H1 (cell line): ENCODE results near the gene KIAA1328. TPM values are rescaled to one million over a fixed set of nuclear protein-coding genes. Genes with fewer than 3 reads are reported as not detected.

Experiments
- CTCF ChIA-PET: fragments of 300-600 bp; sonication (Branson Sonifier 250); formaldehyde crosslinking; loops from one replicate; lab custom pipeline; 2021; ENCODE audit not compliant: partially characterized antibody; lab: Charles Lee
- POLR2A ChIA-PET: fragments of 300-600 bp; sonication (Branson Sonifier 250); formaldehyde crosslinking; loops from one replicate; lab custom pipeline; 2021; ENCODE audit warnings: inconsistent platforms; ENCODE audit not compliant: partially characterized antibody; lab: Charles Lee
- DNase-seq, 2 experiments: peaks; one replicate each; pipeline versions ENCODE4 v3.0.0 to v3.0.0-alpha.2; 2010 to 2022; ENCODE audit warnings: low spot score in 2 of 2, low read depth in 1 of 2, mixed read lengths in 1 of 2
- FAIRE-seq: peaks from 2 replicates; lab custom pipeline; 2011; peaks lifted over from hg19 to GRCh38; lab: Jason Lieb, UNC
- H2AFZ ChIP-seq: 2 replicates; pipeline ENCODE4 v1.8.1; 2012; ENCODE audit warnings: low read length, inconsistent platforms
- H2AK5ac ChIP-seq: 2 replicates; pipeline ENCODE4 v1.6.1; 2013; ENCODE audit warnings: low read depth, low read length
- H2BK120ac ChIP-seq: replicated peaks from 2 replicates; pipeline ENCODE3; 2013; ENCODE audit warnings: low read depth, low read length, inconsistent platforms
- H2BK12ac ChIP-seq: 2 replicates; pipeline ENCODE4 v1.6.1; 2013; ENCODE audit warnings: low read depth, low read length
- H2BK15ac ChIP-seq: 2 replicates; pipeline ENCODE4 v1.6.1; 2013; ENCODE audit warnings: low read length
- H2BK20ac ChIP-seq: 2 replicates; pipeline ENCODE4 v1.6.1; 2013; ENCODE audit warnings: low read length
- H2BK5ac ChIP-seq: 2 replicates; pipeline ENCODE4 v1.6.1; 2013; ENCODE audit warnings: low read depth, low read length
- H3K14ac ChIP-seq: 2 replicates; pipeline ENCODE4 v1.6.1; 2013; ENCODE audit warnings: inconsistent platforms; ENCODE audit not compliant: insufficient read length
- H3K18ac ChIP-seq: 2 replicates; pipeline ENCODE4 v1.6.1; 2013; ENCODE audit warnings: low read length; ENCODE audit errors: extremely low read depth
- H3K23ac ChIP-seq: 2 replicates; pipeline ENCODE4 v1.6.1; 2013; ENCODE audit warnings: inconsistent platforms; ENCODE audit not compliant: insufficient read length
- H3K23me2 ChIP-seq: 2 replicates; pipeline ENCODE4 v1.6.1; 2013; ENCODE audit warnings: low read depth, low read length
- H3K27ac ChIP-seq: 2 replicates; pipeline ENCODE4 v1.6.1; 2011; ENCODE audit warnings: low read depth, low read length, inconsistent platforms
- H3K27me3 ChIP-seq, 4 experiments: replicated peaks in 1 of 4; 1 replicate in 1 of 4; 2 replicates in 3 of 4; pipeline versions ENCODE4 v1.6.1 to v1.8.1; 2011 to 2013; ENCODE audit warnings: low read length in 3 of 4, mild to moderate bottlenecking in 3 of 4, inconsistent platforms in 2 of 4, mixed read lengths in 2 of 4, moderate library complexity in 1 of 4; ENCODE audit not compliant: control insufficient read depth in 3 of 4, insufficient read depth in 3 of 4; ENCODE audit errors: extremely low read depth in 1 of 4
- H3K36me3 ChIP-seq, 4 experiments: 2 replicates each; pipeline versions ENCODE4 v1.6.1 to v1.8.1; 2011 to 2013; ENCODE audit warnings: mild to moderate bottlenecking in 4 of 4, low read length in 3 of 4, moderate library complexity in 2 of 4, control low read depth in 1 of 4, inconsistent platforms in 1 of 4; ENCODE audit not compliant: insufficient read depth in 4 of 4, control insufficient read depth in 2 of 4
- H3K4ac ChIP-seq: replicated peaks from 2 replicates; pipeline ENCODE3; 2013; ENCODE audit warnings: low read length, low read depth, mixed read lengths, inconsistent platforms; ENCODE audit not compliant: insufficient read length
- H3K4me1 ChIP-seq, 4 experiments: replicated peaks in 1 of 4; 1 replicate in 1 of 4; 2 replicates in 3 of 4; pipeline versions ENCODE4 v1.6.1 to v1.8.1; 2011 to 2013; ENCODE audit warnings: low read length in 3 of 4, inconsistent platforms in 2 of 4, mixed read lengths in 1 of 4; ENCODE audit not compliant: insufficient read depth in 4 of 4, control insufficient read depth in 3 of 4
- H3K4me2 ChIP-seq, 2 experiments: 2 replicates each; pipeline versions ENCODE4 v1.6.1 to v1.8.1; 2011 to 2013; ENCODE audit warnings: low read depth in 2 of 2, low read length in 2 of 2, control low read depth in 1 of 2, inconsistent platforms in 1 of 2, mild to moderate bottlenecking in 1 of 2; ENCODE audit not compliant: insufficient read depth in 1 of 2
- H3K4me3 ChIP-seq, 4 experiments: fragments of 200-600, 300-600 bp in 1 of 4; sonication (generic), shearing (Covaris generic), sonication (Bioruptor Twin) in 1 of 4; 2 replicates each; pipeline versions ENCODE4 v1.5.1 to v1.8.1; 2011 to 2016; ENCODE audit warnings: low read length in 4 of 4, low read depth in 3 of 4, control low read depth in 2 of 4, inconsistent platforms in 2 of 4, mild to moderate bottlenecking in 2 of 4, mixed read lengths in 1 of 4, moderate library complexity in 1 of 4; ENCODE audit not compliant: insufficient read depth in 2 of 4; ENCODE audit errors: extremely low read depth in 1 of 4
- H3K56ac ChIP-seq: replicated peaks from 2 replicates; pipeline ENCODE3; 2013; ENCODE audit warnings: low read depth, mild to moderate bottlenecking, mixed read lengths, low read length, inconsistent platforms; ENCODE audit not compliant: insufficient read length
- H3K79me1 ChIP-seq: 2 replicates; pipeline ENCODE4 v1.6.1; 2013; ENCODE audit warnings: low read depth, low read length, control low read depth
- H3K79me2 ChIP-seq, 2 experiments: 2 replicates each; pipeline versions ENCODE4 v1.6.1 to v1.8.1; 2012 to 2013; ENCODE audit warnings: low read length in 2 of 2, mild to moderate bottlenecking in 2 of 2, inconsistent platforms in 1 of 2; ENCODE audit not compliant: insufficient read depth in 2 of 2, control insufficient read depth in 1 of 2
- H3K9ac ChIP-seq, 4 experiments: replicated peaks in 1 of 4; 1 replicate in 1 of 4; 2 replicates in 3 of 4; pipeline versions ENCODE4 v1.6.1 to v1.8.1; 2011 to 2013; ENCODE audit warnings: low read depth in 3 of 4, low read length in 3 of 4, control low read depth in 2 of 4, mild to moderate bottlenecking in 2 of 4, moderate library complexity in 2 of 4, inconsistent platforms in 1 of 4; ENCODE audit errors: extremely low read depth in 1 of 4
- H3K9me3 ChIP-seq, 2 experiments: 2 replicates each; pipeline versions ENCODE4 v1.6.1 to v1.8.1; 2012 to 2013; ENCODE audit warnings: mild to moderate bottlenecking in 2 of 2, moderate library complexity in 2 of 2, control low read depth in 1 of 2, inconsistent platforms in 1 of 2, low read depth in 1 of 2, low read length in 1 of 2, mixed read lengths in 1 of 2; ENCODE audit not compliant: insufficient read depth in 2 of 2
- H4K20me1 ChIP-seq, 2 experiments: replicated peaks in 1 of 2; 2 replicates each; pipeline versions ENCODE3 to v1.8.1; 2011 to 2013; ENCODE audit warnings: inconsistent platforms in 2 of 2, low read length in 2 of 2, mild to moderate bottlenecking in 1 of 2; ENCODE audit not compliant: insufficient read depth in 2 of 2, control insufficient read depth in 1 of 2
- H4K5ac ChIP-seq: 2 replicates; pipeline ENCODE4 v1.6.1; 2013; ENCODE audit warnings: low read length, low read depth, mixed read lengths, inconsistent platforms; ENCODE audit not compliant: insufficient read length
- H4K8ac ChIP-seq: 2 replicates; pipeline ENCODE4 v1.8.0; 2013; ENCODE audit warnings: mild to moderate bottlenecking, moderate library complexity, low read length, inconsistent platforms; ENCODE audit not compliant: insufficient read depth; ENCODE audit errors: extremely low read depth
- H4K91ac ChIP-seq: replicated peaks from 2 replicates; pipeline ENCODE3; 2013; ENCODE audit warnings: low read length, mixed read lengths, inconsistent platforms; ENCODE audit not compliant: insufficient read length
- POLR2AphosphoS5 ChIP-seq: IDR thresholded peaks from 2 replicates; pipeline ENCODE4 v1.6.1; 2011; ENCODE audit warnings: low read depth, low read length
- SIRT6 ChIP-seq: IDR thresholded peaks from one replicate; pipeline ENCODE4 v1.7.1; 2012; ENCODE audit warnings: low read length, inconsistent platforms
- SIX5 ChIP-seq: IDR thresholded peaks from 2 replicates; pipeline ENCODE4 v1.6.1; 2011; ENCODE audit warnings: mild to moderate bottlenecking, low read depth, low read length
- WGBS, 2 experiments: shearing (Covaris generic) in 1 of 2; methylation state at CpG; one replicate each; pipeline versions ENCODE4 v1.1.6 to v1.1.7; 2013 to 2015; ENCODE audit warnings: low lambda C conversion rate in 2 of 2, mixed read lengths in 2 of 2, inconsistent platforms in 1 of 2, low coverage in 1 of 2, missing lambda C conversion rate in 1 of 2; ENCODE audit not compliant: insufficient replicate concordance in 2 of 2, insufficient coverage in 1 of 2, insufficient read length in 1 of 2; ENCODE audit errors: extremely low coverage in 1 of 2, missing lambda C conversion rate in 1 of 2; 5-methylcytosine and 5-hydroxymethylcytosine counted together
- polyA plus RNA-seq, 7 experiments: library from polyadenylated mRNA; depleted of rRNA in 3 of 7; stranded (reverse) in 5 of 7; unstranded in 2 of 7; fragments of >200 nt in 5 of 7; fragments of 200-250 nt in 2 of 7; gene quantifications; 1 replicate in 5 of 7; 2 replicates in 1 of 7; 4 replicates in 1 of 7; pipeline versions ENCODE4 v1.2.1 to v1.2.3, GENCODE V29; 2011 to 2013; ENCODE audit warnings: missing spikeins in 2 of 7, mixed read lengths in 2 of 7
- total RNA-seq: library from RNA; stranded (reverse); fragmentation: NEBNext Ultra II Directional; extraction: Animal tissue kit (Norgen Biotek cat#: 25700); gene quantifications from 2 replicates; pipeline ENCODE4 v1.2.1, GENCODE V29; 2021

The KIAA1328 gene
- total and polyA plus RNA-seq, 2 of the 8 experiments (the other 6 are each of a cell fraction or from before 2014, with no cell fraction given): 2.6 to 5.7 TPM

DNA sequence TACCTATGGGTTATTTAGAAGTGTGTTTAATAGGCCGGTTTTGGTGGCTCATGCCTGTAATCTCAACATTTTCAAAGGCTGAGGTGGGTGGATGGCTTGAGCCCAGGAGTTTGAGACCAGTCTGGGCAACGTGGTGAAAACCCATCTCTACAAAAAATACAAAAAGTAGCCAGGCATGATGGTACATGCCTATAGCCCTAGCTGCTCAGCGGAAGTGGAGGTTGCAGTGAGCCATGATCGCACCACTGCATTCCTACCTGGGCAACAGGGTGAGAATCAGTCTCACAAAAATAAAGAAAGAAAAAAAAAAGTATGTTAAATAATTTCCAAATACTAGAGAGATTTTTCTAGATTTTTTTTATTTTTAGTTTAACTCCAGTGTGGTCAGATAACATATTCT is 316.0 kb downstream of the KIAA1328 start:
- H3K14ac ChIP-seq: no peak overlapping the region
- no peak overlapping the region for H4K8ac ChIP-seq
- no peaks in the 10 kb centered on the region for H3K79me2 ChIP-seq
- no peak overlapping the region for H3K23ac ChIP-seq
- no peaks in the 10 kb centered on the region; the same call in 1 of the 2 replicates for H3K23me2 ChIP-seq
- H3K27me3 ChIP-seq: no peaks in the 10 kb centered on the region
- no peak overlapping the region for H2AFZ ChIP-seq
- H3K4ac ChIP-seq: no peak overlapping the region
- H3K9ac ChIP-seq: no peak overlapping the region
- ChIA-PET CTCF (no interaction called here), POLR2A (no interaction called here)
- no peak overlapping the region for H3K27ac ChIP-seq
- H2AK5ac ChIP-seq: no peak overlapping the region
- H3K4me1 ChIP-seq: 0 out of 7 replicates have a peak, but pooled peaks cover 0 to 2% (median 0%) of the 10 kb centered on the region in 4 experiments
- no peak overlapping the region for H3K4me3 ChIP-seq
- no peak for FAIRE-seq
- WGBS, 2 experiments: 95% methylated on average over 4 of the region's 4 CpGs; no CpG with 5 or more reads in 1 of the 2 experiments
- no peaks in the 10 kb centered on the region for H3K79me1 ChIP-seq
- H4K5ac ChIP-seq: no peak overlapping the region
- no peak overlapping the region for H2BK15ac ChIP-seq
- H3K56ac ChIP-seq: no peak overlapping the region
- no peak overlapping the region for H3K4me2 ChIP-seq
- no peak overlapping the region for H3K18ac ChIP-seq
- DNase-seq: no peak
- no peaks in the 10 kb centered on the region for H3K9me3 ChIP-seq
- H3K36me3 ChIP-seq: no peaks in the 10 kb centered on the region
- no peak overlapping the region for H2BK12ac ChIP-seq
- H2BK20ac ChIP-seq: no peak overlapping the region
- no peak overlapping the region for H2BK120ac ChIP-seq
- H2BK5ac ChIP-seq: no peak overlapping the region
- no peaks in the 10 kb centered on the region for H4K20me1 ChIP-seq
- no peak overlapping the region for H4K91ac ChIP-seq
- TF ChIP-seq SIRT6 (no peak), POLR2AphosphoS5 (no peak), SIX5 (no peak)
